Measurements from ENCODE around the gene APOBEC4. TPM values are rescaled to one million over a fixed set of nuclear protein-coding genes. Genes with fewer than 3 reads are reported as not detected.
A peak's percentile ranks its signal among the peaks of the same experiment; 100 is the strongest.

APOBEC4 gene
- total and polyA plus RNA-seq, 9 of the 15 experiments (the other 6 are each of a cell fraction or from before 2014, with no cell fraction given): not detected

- no peaks in the 10 kb centered on the region for H3K9me3 ChIP-seq (replicated peaks; ENCODE audit: control insufficient read depth, insufficient read depth, low read depth, low read length)
- no peaks in the 10 kb centered on the region for H3K4me1 ChIP-seq (replicated peaks in 1 of 2; ENCODE audit: control insufficient read depth in 2 of 2, insufficient read depth in 2 of 2, low read length in 2 of 2)
- no peaks in the 10 kb centered on the region for H3K9me1 ChIP-seq (ENCODE audit: control insufficient read depth, insufficient read depth, low read length)
- WGBS (ENCODE audit: insufficient coverage, low coverage, missing lambda C conversion rate): 0% methylated on average over 3 of the region's 3 CpGs
- H3K27ac ChIP-seq (ENCODE audit: extremely low read depth, low read depth, low read length): no peak overlapping the region
- no TSS peak for BruUV-seq (replicated peaks)
- intact Hi-C loops (cut with micrococcal nuclease) (loop anchor here (1.0 to 10.0 kb wide), 6 partner anchors 30 to 720 kb away; no protein-coding TSS in a partner anchor), in situ Hi-C loops (cut with MboI) (no loop called here)
- ChIA-PET CTCF (ENCODE audit: low intra/inter-chr PET ratio) (interaction anchor here (0.6 to 1.9 kb wide), 6 partner anchors 30 to 722 kb away, joined by 3 to 13 read pairs (median 4); no protein-coding TSS in a partner anchor), POLR2A (interaction anchor here (0.6 to 0.8 kb wide), 3 partner anchors 9 to 324 kb away, joined by 3 to 4 read pairs (median 3); no protein-coding TSS in a partner anchor)
- no peaks in the 10 kb centered on the region for H4K20me1 ChIP-seq (replicated peaks; ENCODE audit: control insufficient read depth, insufficient read depth, low read length)
- no peaks in the 10 kb centered on the region for H3K79me2 ChIP-seq (ENCODE audit: control insufficient read depth, insufficient read depth, low read length)
- FAIRE-seq (peak; percentile 77), DNase-seq (ENCODE audit: extremely low read depth in 1 of 4, low spot score in 3 of 4) (peak; percentile 65 to 81 (median 80)), ATAC-seq (peak; percentile 89)
- peaks cover 0 to 7% of the 10 kb centered on the region in 2 experiments; a peak in 1 of 5 replicates for H3K27me3 ChIP-seq (ENCODE audit: control insufficient read depth in 2 of 2, insufficient read depth in 2 of 2, low read length in 2 of 2)
- H3K4me3 ChIP-seq: no peak overlapping the region
- no peaks in the 10 kb centered on the region for H3K36me3 ChIP-seq (ENCODE audit: control insufficient read depth, insufficient read depth, low read length)
- no peak overlapping the region for H3K9ac ChIP-seq (ENCODE audit: insufficient read depth in 1 of 2, low read depth in 2 of 2, low read length in 2 of 2)
- no peak overlapping the region for H2AFZ ChIP-seq (ENCODE audit: low read depth, low read length)
- no peak overlapping the region for H3K4me2 ChIP-seq (ENCODE audit: insufficient read depth, low read length)
- TF ChIP-seq ZEB2 (IDR thresholded peaks at IDR 0.05) (no peak), MAZ (CRISPR knock-in tag; conservative IDR thresholded peaks at IDR 0.05 in 1 of 2, IDR thresholded peaks at IDR 0.05 in 1 of 2) (no peak), TEAD2 (tag; IDR thresholded peaks at IDR 0.05) (no peak), PPARD (CRISPR knock-in tag; IDR thresholded peaks at IDR 0.05) (no peak), RBM39 (optimal IDR thresholded peaks at IDR 0.05; ENCODE audit: low read depth, low read length) (no peak), SFPQ (IDR thresholded peaks at IDR 0.05; ENCODE audit: low read depth, low read length) (no peak), ZBTB8A (IDR thresholded peaks at IDR 0.05; ENCODE audit: partially characterized antibody) (no peak), SMC3 (conservative IDR thresholded peaks at IDR 0.05; ENCODE audit: insufficient read depth, low read depth, low read length) (peak; percentile 59), CTCFL (IDR thresholded peaks at IDR 0.05; ENCODE audit: borderline replicate concordance, insufficient read depth, low read depth, low read length, poor library complexity, severe bottlenecking) (no peak), MTF1 (CRISPR knock-in tag; IDR thresholded peaks at IDR 0.05; ENCODE audit: borderline replicate concordance) (no peak), CTCF (IDR thresholded peaks at IDR 0.05 in 2 of 3, conservative IDR thresholded peaks at IDR 0.05 in 1 of 3; ENCODE audit: insufficient read depth in 2 of 3, low read depth in 1 of 3, low read length in 3 of 3) (peak; percentile 65 to 88 (median 71); a peak in 5 of 6 replicates), VEZF1 (CRISPR knock-in tag; IDR thresholded peaks at IDR 0.05) (peak; percentile 10; the same call in 1 of the 2 replicates), POLR2H (tag; IDR thresholded peaks at IDR 0.05; ENCODE audit: low read depth) (no peak)
These were observed 32.1 kb upstream of the APOBEC4 start for GRCh38 chr1:183685112-183685713.
